OCI-LY7 (cell line): ENCODE data around the gene PRAMEF15. TPM values are rescaled to one million over a fixed set of nuclear protein-coding genes. Genes with fewer than 3 reads are reported as not detected.
"Not testable (repeated sequence)": the region's sequence is repeated elsewhere in the genome, so short reads cannot be mapped to it uniquely, and the experiment has no call there.

ENCODE experiments used
- Bru-seq: library from RNA; stranded (reverse); fragments of 400-500 nt; gene quantifications from one replicate; lab custom pipeline; 2021; lab: Mats Ljungman, UMichigan
- BruChase-seq, 2 experiments: library from RNA; stranded (reverse); fragments of 400-500 nt; gene quantifications; one replicate each; lab custom pipeline; 2021; lab: Mats Ljungman, UMichigan
- BruUV-seq: library from RNA; stranded (reverse); fragments of 400-500 nt; replicated peaks from 2 replicates; lab custom pipeline; 2021; lab: Mats Ljungman, UMichigan
- CTCF ChIA-PET: fragments of 300-600 bp; sonication (Branson Sonifier 250); formaldehyde crosslinking; loops from one replicate; lab custom pipeline; 2022; ENCODE audit warnings: antibody characterized with exemption; ENCODE audit not compliant: unreplicated experiment; lab: Charles Lee
- POLR2A ChIA-PET: fragments of 300-600 bp; sonication (Branson Sonifier 250); formaldehyde crosslinking; loops from one replicate; lab custom pipeline; 2022; ENCODE audit warnings: antibody characterized with exemption; lab: Charles Lee
- DNase-seq: peaks from one replicate; pipeline ENCODE4 v3.0.0-alpha.2; 2015; ENCODE audit warnings: low spot score
- H2AFZ ChIP-seq: fragments of 200-600 bp; sonication (generic), shearing (Covaris generic); 2 replicates; pipeline ENCODE4 v1.6.1; 2014; ENCODE audit warnings: mild to moderate bottlenecking, antibody characterized with exemption, low read length, moderate library complexity
- H3K27ac ChIP-seq: fragments of 200-600 bp; sonication (generic); 2 replicates; pipeline ENCODE4 v1.5.1; 2014; ENCODE audit warnings: mixed run types, low read depth, mild to moderate bottlenecking, moderate library complexity, low read length, inconsistent platforms; ENCODE audit not compliant: poor library complexity, severe bottlenecking
- H3K36me3 ChIP-seq: fragments of 200-600 bp; sonication (generic); 2 replicates; pipeline ENCODE4 v1.6.1; 2014; ENCODE audit warnings: mild to moderate bottlenecking, antibody characterized with exemption, low read length, moderate library complexity, mixed read lengths; ENCODE audit not compliant: insufficient read depth
- H3K4me1 ChIP-seq: fragments of 200-600 bp; sonication (generic); 2 replicates; pipeline ENCODE4 v1.5.1; 2014; ENCODE audit warnings: mild to moderate bottlenecking, low read length; ENCODE audit not compliant: insufficient read depth, poor library complexity, severe bottlenecking
- H3K4me2 ChIP-seq: fragments of 200-600 bp; sonication (generic); 2 replicates; pipeline ENCODE4 v1.6.1; 2014; ENCODE audit warnings: mild to moderate bottlenecking, low read length
- H3K4me3 ChIP-seq: fragments of 200-600 bp; sonication (generic); 2 replicates; pipeline ENCODE4 v1.5.1; 2014; ENCODE audit warnings: mild to moderate bottlenecking, low read depth, low read length; ENCODE audit not compliant: poor library complexity, severe bottlenecking
- H3K79me2 ChIP-seq: fragments of 200-600 bp; sonication (generic); 2 replicates; pipeline ENCODE4 v1.6.1; 2016; ENCODE audit warnings: low read depth, mild to moderate bottlenecking, low read length, moderate library complexity, mixed read lengths; ENCODE audit not compliant: insufficient read depth
- H3K9me2 ChIP-seq: fragments of 200-600 bp; sonication (generic); 2 replicates; pipeline ENCODE4 v1.6.1; 2016; ENCODE audit warnings: mild to moderate bottlenecking, low read length, mixed read lengths; ENCODE audit not compliant: insufficient read depth
- H3K9me3 ChIP-seq: fragments of 200-600 bp; sonication (generic); 2 replicates; pipeline ENCODE4 v1.6.1; 2014; ENCODE audit warnings: mild to moderate bottlenecking, mixed run types, low read length, mixed read lengths
- H4K20me1 ChIP-seq: fragments of 200-600 bp; sonication (generic); 2 replicates; pipeline ENCODE4 v1.6.1; 2014; ENCODE audit warnings: mild to moderate bottlenecking, antibody characterized with exemption, low read length, moderate library complexity, mixed read lengths; ENCODE audit not compliant: insufficient read depth
- intact Hi-C: fragments of 100-400 bp; cut with micrococcal nuclease; formaldehyde crosslinking; loops from one replicate; pipeline ENCODE4 v1.10.0; 2022; ENCODE audit not compliant: unreplicated experiment
- long read RNA-seq: library from polyadenylated mRNA; stranded (forward); transcript quantifications from one replicate; pipeline ENCODE4 v2.0.0, GENCODE V29; 2022
- total RNA-seq, 2 experiments: library from RNA; depleted of rRNA in 1 of 2; stranded (reverse); fragments of >200 nt in 1 of 2; shearing (Covaris generic) in 1 of 2; gene quantifications; 2 replicates each; pipeline ENCODE4 v1.2.3, GENCODE V29; 2014 to 2022
- TF ChIP-seq, protein P1 (sequence below): fragments of 200-600 bp; sonication (generic); conservative IDR thresholded peaks from 2 replicates; pipeline ENCODE4 v1.5.1; 2014; ENCODE audit warnings: mild to moderate bottlenecking, antibody characterized with exemption, low read length, moderate library complexity, mixed read lengths

Gene PRAMEF15
- total RNA-seq (2014; rRNA removed; shearing (Covaris generic)) (not detected in 2 replicates), total RNA-seq (2022) (not detected in 2 replicates), Bru-seq, nascent RNA (not detected), BruChase-seq, experiment 1, labeled RNA remaining after a 6-hour chase (not detected), BruChase-seq, experiment 2, labeled RNA remaining after a 2-hour chase (not detected)
- long read RNA-seq = 0 reads

DNA sequence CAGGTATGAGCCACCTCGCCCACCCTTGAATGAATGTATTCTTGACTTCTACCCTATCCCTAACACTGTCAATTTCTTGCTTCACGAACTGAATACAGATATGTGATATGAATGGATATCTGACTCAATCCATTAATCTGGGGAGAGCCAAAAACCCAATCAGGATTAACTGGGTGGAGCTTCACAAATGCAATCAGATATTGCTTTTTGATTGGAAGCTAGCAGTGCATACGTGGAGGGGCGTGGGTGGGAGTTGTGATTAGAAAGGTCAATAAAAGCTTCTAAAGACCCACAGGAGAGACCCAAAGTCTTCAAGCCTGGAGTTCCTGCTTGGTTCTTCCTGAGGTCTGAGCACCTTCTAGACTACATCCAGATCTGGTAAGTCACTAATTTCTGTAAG lies at the start of gene PRAMEF15:
PRAMEF15 (plus strand) TSS at position 301 of the 400 bp plus-strand sequence. CDS start 2,827 bp downstream, outside the sequence.
- H3K4me2 ChIP-seq, H3K79me2 ChIP-seq, H3K4me3 ChIP-seq, H2AFZ ChIP-seq, intact Hi-C loops, H4K20me1 ChIP-seq, H3K9me3 ChIP-seq, CTCF ChIA-PET, H3K9me2 ChIP-seq, H3K36me3 ChIP-seq, H3K4me1 ChIP-seq, DNase-seq, POLR2A ChIA-PET, H3K27ac ChIP-seq, BruUV-seq: not testable (repeated sequence)

DNA sequence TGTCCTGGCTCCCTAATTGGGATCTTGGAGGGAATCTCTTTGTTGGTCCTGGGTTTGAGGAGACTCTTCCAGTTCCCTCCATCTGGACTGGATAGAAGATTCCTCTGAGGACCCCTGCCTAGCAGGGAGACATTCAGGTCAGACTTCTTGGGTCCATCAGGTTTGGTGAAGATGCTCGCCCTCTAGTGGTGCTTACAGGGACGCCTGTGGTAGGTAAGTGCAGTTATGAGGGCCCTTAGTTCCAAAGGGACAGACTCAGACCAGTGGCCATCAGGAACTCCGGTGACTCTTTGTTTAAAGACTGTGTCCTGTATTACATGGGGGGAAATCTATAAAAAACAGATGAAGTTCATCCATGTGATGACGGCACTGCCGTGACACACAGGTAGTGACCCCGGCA lies 38.4 kb upstream of the PRAMEF15 start:
- H2AFZ ChIP-seq, H3K9me2 ChIP-seq, H3K36me3 ChIP-seq, H3K4me1 ChIP-seq, CTCF ChIA-PET, H3K79me2 ChIP-seq, H3K4me3 ChIP-seq, BruUV-seq, intact Hi-C loops, POLR2A ChIA-PET, H3K27ac ChIP-seq, H3K4me2 ChIP-seq, H4K20me1 ChIP-seq, H3K9me3 ChIP-seq, DNase-seq: not testable (repeated sequence)
- TF ChIP-seq, protein P1, sequence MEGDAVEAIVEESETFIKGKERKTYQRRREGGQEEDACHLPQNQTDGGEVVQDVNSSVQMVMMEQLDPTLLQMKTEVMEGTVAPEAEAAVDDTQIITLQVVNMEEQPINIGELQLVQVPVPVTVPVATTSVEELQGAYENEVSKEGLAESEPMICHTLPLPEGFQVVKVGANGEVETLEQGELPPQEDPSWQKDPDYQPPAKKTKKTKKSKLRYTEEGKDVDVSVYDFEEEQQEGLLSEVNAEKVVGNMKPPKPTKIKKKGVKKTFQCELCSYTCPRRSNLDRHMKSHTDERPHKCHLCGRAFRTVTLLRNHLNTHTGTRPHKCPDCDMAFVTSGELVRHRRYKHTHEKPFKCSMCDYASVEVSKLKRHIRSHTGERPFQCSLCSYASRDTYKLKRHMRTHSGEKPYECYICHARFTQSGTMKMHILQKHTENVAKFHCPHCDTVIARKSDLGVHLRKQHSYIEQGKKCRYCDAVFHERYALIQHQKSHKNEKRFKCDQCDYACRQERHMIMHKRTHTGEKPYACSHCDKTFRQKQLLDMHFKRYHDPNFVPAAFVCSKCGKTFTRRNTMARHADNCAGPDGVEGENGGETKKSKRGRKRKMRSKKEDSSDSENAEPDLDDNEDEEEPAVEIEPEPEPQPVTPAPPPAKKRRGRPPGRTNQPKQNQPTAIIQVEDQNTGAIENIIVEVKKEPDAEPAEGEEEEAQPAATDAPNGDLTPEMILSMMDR = peak; percentile 46

DNA sequence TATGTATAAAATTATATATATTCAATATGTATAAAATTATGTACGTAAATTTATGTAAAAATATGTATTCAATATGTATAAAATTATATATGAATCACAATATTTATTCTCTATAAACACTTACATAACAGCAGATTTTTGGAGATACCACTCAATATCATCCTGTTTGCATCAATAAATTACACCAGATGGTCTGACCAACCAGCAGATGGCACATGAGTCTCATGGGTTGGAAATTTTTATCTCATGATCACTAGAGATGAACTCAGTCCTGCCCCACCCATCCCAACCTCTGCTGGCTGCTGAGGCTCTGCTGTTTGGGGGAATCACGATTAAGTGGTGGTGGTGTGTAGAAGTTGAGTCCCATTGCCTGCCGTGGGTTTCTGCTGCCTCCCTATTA lies 35.8 kb upstream of the PRAMEF15 start:
- H2AFZ ChIP-seq, POLR2A ChIA-PET, intact Hi-C loops, H3K36me3 ChIP-seq, DNase-seq, H3K79me2 ChIP-seq, H4K20me1 ChIP-seq, H3K27ac ChIP-seq, H3K9me2 ChIP-seq, BruUV-seq, H3K4me1 ChIP-seq, H3K4me3 ChIP-seq, CTCF ChIA-PET, H3K4me2 ChIP-seq, H3K9me3 ChIP-seq: not testable (repeated sequence)

DNA sequence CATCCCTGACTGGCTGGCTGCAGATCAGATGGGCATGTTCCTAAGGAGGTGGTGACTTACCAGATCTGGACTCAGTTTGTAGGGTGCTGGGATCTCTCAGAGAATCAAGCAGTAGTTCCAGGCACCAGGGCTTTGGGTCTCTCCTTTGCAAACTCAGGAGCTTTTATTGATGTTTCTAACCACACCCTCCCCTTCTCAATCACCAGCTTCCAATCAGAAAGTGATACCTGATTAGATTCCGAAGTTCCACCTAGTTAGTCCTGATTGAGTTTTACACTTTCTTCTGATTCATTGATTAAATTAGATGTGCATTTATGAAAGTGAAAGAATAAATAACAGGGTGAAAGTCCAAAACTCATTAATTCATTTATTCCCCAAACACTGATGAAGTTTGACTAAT lies 30.3 kb upstream of the PRAMEF15 start, which contains the start of gene PRAMEF8:
PRAMEF8 (minus strand) TSS at position 101 of the 400 bp plus-strand sequence. CDS start 1,046 bp downstream, outside the sequence.
- H3K79me2 ChIP-seq, H3K4me1 ChIP-seq, H3K36me3 ChIP-seq, H3K27ac ChIP-seq, H3K9me3 ChIP-seq, intact Hi-C loops, BruUV-seq, H4K20me1 ChIP-seq, H3K4me3 ChIP-seq, DNase-seq, H3K9me2 ChIP-seq, H2AFZ ChIP-seq, CTCF ChIA-PET, POLR2A ChIA-PET, H3K4me2 ChIP-seq: not testable (repeated sequence)

DNA sequence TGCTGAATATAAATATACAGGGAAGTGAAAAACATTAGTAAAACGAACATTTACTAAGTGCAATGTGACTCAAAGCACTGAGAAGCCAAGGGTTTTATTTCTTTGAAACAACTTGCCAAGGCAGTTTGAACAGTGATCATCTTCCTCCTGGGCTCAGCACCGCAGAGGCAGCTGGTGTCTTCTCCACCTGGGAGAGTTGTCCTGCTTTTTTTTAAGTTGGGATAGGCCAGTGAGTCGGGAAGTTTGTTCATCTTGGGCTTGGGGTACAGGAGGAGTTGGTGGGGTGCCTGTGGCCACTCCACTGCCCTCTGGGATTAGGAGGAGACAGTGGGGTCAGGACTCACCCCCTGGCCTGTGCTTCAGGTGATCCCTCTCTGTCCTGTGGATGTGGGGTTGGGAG lies 26.4 kb upstream of the PRAMEF15 start:
- CTCF ChIA-PET, BruUV-seq, intact Hi-C loops, POLR2A ChIA-PET, H3K9me2 ChIP-seq, H3K4me2 ChIP-seq, H4K20me1 ChIP-seq, H3K4me1 ChIP-seq, H3K36me3 ChIP-seq, H3K9me3 ChIP-seq, H2AFZ ChIP-seq, H3K4me3 ChIP-seq, H3K27ac ChIP-seq, H3K79me2 ChIP-seq, DNase-seq: not testable (repeated sequence)
